Aortic smooth muscle cell (primary cell): Measurements from ENCODE around the gene IRF1. TPM values are rescaled to one million over a fixed set of nuclear protein-coding genes. Genes with fewer than 3 reads are reported as not detected.

Experiments
- total RNA-seq: library from RNA; depleted of rRNA; stranded (reverse); fragments of >200 nt; gene quantifications from 2 replicates; pipeline ENCODE4 v1.2.3, GENCODE V29; 2014

Gene IRF1
- total RNA-seq, result 13.1 and 16.5 TPM in 2 replicates

GRCh38 chr5:132490484-132491367 is at the start of gene IRF1:
TSS of gene IRF1 (minus strand) at chr5:132490773. CDS start at chr5:132489478, 1,295 bp downstream.

Other genes with a start within 250 kb of the IRF1 start
- gene PDLIM4, start 233.1 kb downstream of the IRF1 start, total RNA-seq, result 12.3 and 14.7 TPM in 2 replicates
- gene SLC22A4, start 196.4 kb downstream of the IRF1 start, total RNA-seq, result 1.1 and 1.7 TPM in 2 replicates
- gene SLC22A5, start 121.1 kb downstream of the IRF1 start, total RNA-seq, result 4.7 and 6.6 TPM in 2 replicates
- gene IL5, start 52.7 kb upstream of the IRF1 start, total RNA-seq, result not detected in 2 replicates
- gene RAD50, start 66.2 kb upstream of the IRF1 start, total RNA-seq, result 32.2 and 44.0 TPM in 2 replicates
- gene IL13, start 167.4 kb upstream of the IRF1 start, total RNA-seq, result not detected in 2 replicates
- not detected in 2 replicates for gene IL4, start 183.2 kb upstream of the IRF1 start, total RNA-seq
- 11.2 and 12.2 TPM in 2 replicates for gene KIF3A, start 246.8 kb upstream of the IRF1 start, total RNA-seq